Mammary epithelial cell (primary cell): ENCODE results near the gene FGD3.

Experiments
- CTCF ChIP-seq, 2 donors: IDR thresholded peaks in 1 of 2; conservative IDR thresholded peaks in 1 of 2; 2 replicates each; pipeline ENCODE4 v1.5.1; 2011 to 2012; ENCODE audit warnings: inconsistent platforms in 2 of 2, low read length in 2 of 2, mild to moderate bottlenecking in 2 of 2, control low read depth in 1 of 2, low read depth in 1 of 2; ENCODE audit not compliant: insufficient read depth in 1 of 2; ENCODE audit errors: extremely low read depth in 1 of 2
- EZH2 ChIP-seq: IDR thresholded peaks from 2 replicates; pipeline ENCODE4 v1.6.1; 2012; ENCODE audit warnings: low read length, inconsistent platforms, borderline replicate concordance

- TF ChIP-seq CTCF (conservative IDR thresholded peaks at IDR 0.05 in 1 of 2, IDR thresholded peaks at IDR 0.05 in 1 of 2; ENCODE audit: extremely low read depth in 1 of 2, insufficient read depth in 1 of 2, low read depth in 1 of 2, low read length in 2 of 2) (no peak), EZH2 (no peak)
Observed at GRCh38 chr9:92952906-92953610, 5.7 kb downstream of the FGD3 start.
